ENCODE data around the gene MEIS3.
"Not testable (repeated sequence)": the region's sequence is repeated elsewhere in the genome, so short reads cannot be mapped to it uniquely, and the experiment has no call there.

The MEIS3 gene

GRCh38 chr19:47414469-47414868 is 4.9 kb downstream of the MEIS3 start:
- DNase-seq: peak; percentile 53

GRCh38 chr19:47413941-47414340 is 5.4 kb downstream of the MEIS3 start:
- DNase-seq: no peak

GRCh38 chr19:47411696-47412095 is 7.6 kb downstream of the MEIS3 start:
- DNase-seq: not testable (repeated sequence)

- DNase-seq: no peak
These were observed 8.2 kb downstream of the MEIS3 start for GRCh38 chr19:47411101-47411500.

GRCh38 chr19:47408156-47408938 is 11.0 kb downstream of the MEIS3 start:
- DNase-seq: no peak

GRCh38 chr19:47407417-47407774 is 11.9 kb downstream of the MEIS3 start:
- DNase-seq: peak; percentile 31

- DNase-seq: no peak
These were observed 12.5 kb downstream of the MEIS3 start for GRCh38 chr19:47406711-47407416.

GRCh38 chr19:47405854-47406417 is 13.4 kb downstream of the MEIS3 start:
- no peak for DNase-seq

- DNase-seq: no peak
These were observed 14.2 kb downstream of the MEIS3 start for GRCh38 chr19:47405197-47405550.

GRCh38 chr19:47404334-47405196 is 14.8 kb downstream of the MEIS3 start:
- DNase-seq: no peak

- DNase-seq: no peak
These were observed 16.8 kb downstream of the MEIS3 start for GRCh38 chr19:47402504-47402903.

GRCh38 chr19:47398707-47399597 is 20.4 kb downstream of the MEIS3 start:
- no peak for DNase-seq

GRCh38 chr19:47391510-47392223 is 27.7 kb downstream of the MEIS3 start:
- DNase-seq: peak; percentile 42

- DNase-seq: no peak
These were observed 28.5 kb downstream of the MEIS3 start for GRCh38 chr19:47390533-47391488.

- no peak for DNase-seq
These were observed 30.2 kb downstream of the MEIS3 start for GRCh38 chr19:47389150-47389556.

- DNase-seq: not testable (repeated sequence)
These were observed 30.6 kb downstream of the MEIS3 start for GRCh38 chr19:47388721-47389120.

- DNase-seq: not testable (repeated sequence)
These were observed 31.7 kb downstream of the MEIS3 start for GRCh38 chr19:47387623-47388022.

- DNase-seq: not testable (repeated sequence)
These were observed 32.7 kb downstream of the MEIS3 start for GRCh38 chr19:47386582-47386981.

GRCh38 chr19:47384533-47384932 is 34.8 kb downstream of the MEIS3 start:
- DNase-seq: not testable (repeated sequence)

- DNase-seq: not testable (repeated sequence)
These were observed 35.4 kb downstream of the MEIS3 start for GRCh38 chr19:47383890-47384289.

All from COR-L47 (cell line).